Measurements from ENCODE around the gene MFGE8. TPM values are rescaled to one million over a fixed set of nuclear protein-coding genes. Genes with fewer than 3 reads are reported as not detected.
"Not testable (repeated sequence)": the region's sequence is repeated elsewhere in the genome, so short reads cannot be mapped to it uniquely, and the experiment has no call there.

The MFGE8 gene
- total RNA-seq, 1 experiment from 2014 or later: 35.5 TPM

- H3K4me3 Mint-ChIP-seq (ENCODE audit: low read depth, unreplicated experiment): no peak overlapping the region
- intact Hi-C loops (cut with micrococcal nuclease; ENCODE audit: unreplicated experiment): no loop called here
- no peak overlapping the region for H3K27ac Mint-ChIP-seq (ENCODE audit: unreplicated experiment)
- peaks cover 23% of the 10 kb centered on the region for H3K27me3 Mint-ChIP-seq (ENCODE audit: unreplicated experiment)
- H3K36me3 Mint-ChIP-seq (ENCODE audit: insufficient read depth, unreplicated experiment): no peaks in the 10 kb centered on the region
- H3K9me3 Mint-ChIP-seq (ENCODE audit: low read depth, unreplicated experiment): no peaks in the 10 kb centered on the region
- TF ChIP-seq CTCF (IDR thresholded peaks at IDR 0.05; ENCODE audit: unreplicated experiment): no peak
- no peaks in the 10 kb centered on the region for H3K4me1 Mint-ChIP-seq (ENCODE audit: low read depth, unreplicated experiment)
- CTCF ChIA-PET: no interaction called here
- DNase-seq: no peak
- BruUV-seq (replicated peaks): no TSS peak
Measured at GRCh38 chr15:88940110-88940675, 27.0 kb upstream of the MFGE8 start.

GRCh38 chr15:88939486-88939806 lies 26.3 kb upstream of the MFGE8 start:
- DNase-seq: no peak
- Mint-ChIP-seq H3K27ac (ENCODE audit: unreplicated experiment) (no peak overlapping the region), H3K9me3 (ENCODE audit: low read depth, unreplicated experiment) (no peaks in the 10 kb centered on the region), H3K27me3 (ENCODE audit: unreplicated experiment) (peaks cover 30% of the 10 kb centered on the region), H3K36me3 (ENCODE audit: insufficient read depth, unreplicated experiment) (no peaks in the 10 kb centered on the region), H3K4me3 (ENCODE audit: low read depth, unreplicated experiment) (no peak overlapping the region), H3K4me1 (ENCODE audit: low read depth, unreplicated experiment) (no peaks in the 10 kb centered on the region)
- no TSS peak for BruUV-seq (replicated peaks)
- no peak for TF ChIP-seq CTCF (IDR thresholded peaks at IDR 0.05; ENCODE audit: unreplicated experiment)
- CTCF ChIA-PET: interaction anchor here (0.6 kb wide), 1 partner anchor 455 kb away, joined by 3 read pairs; no protein-coding TSS in a partner anchor
- intact Hi-C loops (cut with micrococcal nuclease; ENCODE audit: unreplicated experiment): no loop called here

GRCh38 chr15:88938802-88939485 lies 25.8 kb upstream of the MFGE8 start:
- no TSS peak for BruUV-seq (replicated peaks)
- TF ChIP-seq CTCF (IDR thresholded peaks at IDR 0.05; ENCODE audit: unreplicated experiment): no peak

GRCh38 chr15:88934449-88934848 lies 21.3 kb upstream of the MFGE8 start:
- DNase-seq; BruUV-seq (replicated peaks); intact Hi-C loops (cut with micrococcal nuclease; ENCODE audit: unreplicated experiment); H3K27ac Mint-ChIP-seq (ENCODE audit: unreplicated experiment); H3K4me3 Mint-ChIP-seq (ENCODE audit: low read depth, unreplicated experiment); H3K9me3 Mint-ChIP-seq (ENCODE audit: low read depth, unreplicated experiment); H3K4me1 Mint-ChIP-seq (ENCODE audit: low read depth, unreplicated experiment); H3K36me3 Mint-ChIP-seq (ENCODE audit: insufficient read depth, unreplicated experiment); CTCF ChIA-PET: not testable (repeated sequence)
- peaks cover 42% of the 10 kb centered on the region for H3K27me3 Mint-ChIP-seq (ENCODE audit: unreplicated experiment)

More at GRCh38 chr15:88938802-88939485, 25.8 kb upstream of the MFGE8 start:
- H3K4me1 Mint-ChIP-seq (ENCODE audit: low read depth, unreplicated experiment): no peaks in the 10 kb centered on the region
- no peaks in the 10 kb centered on the region for H3K9me3 Mint-ChIP-seq (ENCODE audit: low read depth, unreplicated experiment)
- H3K36me3 Mint-ChIP-seq (ENCODE audit: insufficient read depth, unreplicated experiment): no peaks in the 10 kb centered on the region
- no peak overlapping the region for H3K27ac Mint-ChIP-seq (ENCODE audit: unreplicated experiment)
- no peak for DNase-seq
- peaks cover 30% of the 10 kb centered on the region for H3K27me3 Mint-ChIP-seq (ENCODE audit: unreplicated experiment)
- CTCF ChIA-PET: interaction anchor here (0.6 kb wide), 1 partner anchor 454 kb away, joined by 3 read pairs; no protein-coding TSS in a partner anchor
- intact Hi-C loops (cut with micrococcal nuclease; ENCODE audit: unreplicated experiment): no loop called here
- no peak overlapping the region for H3K4me3 Mint-ChIP-seq (ENCODE audit: low read depth, unreplicated experiment)

- CTCF ChIA-PET: interaction anchor here (0.7 kb wide), 1 partner anchor 95 kb away, joined by 7 read pairs; no protein-coding TSS in a partner anchor
- no peak for DNase-seq
- no peak overlapping the region for H3K4me3 Mint-ChIP-seq (ENCODE audit: low read depth, unreplicated experiment)
- no peaks in the 10 kb centered on the region for H3K36me3 Mint-ChIP-seq (ENCODE audit: insufficient read depth, unreplicated experiment)
- BruUV-seq (replicated peaks): no TSS peak
- intact Hi-C loops (cut with micrococcal nuclease; ENCODE audit: unreplicated experiment): no loop called here
- H3K27me3 Mint-ChIP-seq (ENCODE audit: unreplicated experiment): peaks cover 42% of the 10 kb centered on the region
- no peak for TF ChIP-seq CTCF (IDR thresholded peaks at IDR 0.05; ENCODE audit: unreplicated experiment)
- peaks cover 8% of the 10 kb centered on the region for H3K4me1 Mint-ChIP-seq (ENCODE audit: low read depth, unreplicated experiment)
- no peak overlapping the region for H3K27ac Mint-ChIP-seq (ENCODE audit: unreplicated experiment)
- H3K9me3 Mint-ChIP-seq (ENCODE audit: low read depth, unreplicated experiment): no peaks in the 10 kb centered on the region
Measured at GRCh38 chr15:88932875-88933330, 19.7 kb upstream of the MFGE8 start.
